HUDEP-2 (cell line): ENCODE results near the gene MRM3.
"Not testable (repeated sequence)": the region's sequence is repeated elsewhere in the genome, so short reads cannot be mapped to it uniquely, and the experiment has no call there.

ENCODE experiments used
- DNase-seq, 76 experiments: peaks; one replicate each; lab custom pipeline; 2025; ENCODE audit not compliant: unreplicated experiment in 76 of 76; lab: John Stamatoyannopoulos, UW

Gene MRM3

DNA sequence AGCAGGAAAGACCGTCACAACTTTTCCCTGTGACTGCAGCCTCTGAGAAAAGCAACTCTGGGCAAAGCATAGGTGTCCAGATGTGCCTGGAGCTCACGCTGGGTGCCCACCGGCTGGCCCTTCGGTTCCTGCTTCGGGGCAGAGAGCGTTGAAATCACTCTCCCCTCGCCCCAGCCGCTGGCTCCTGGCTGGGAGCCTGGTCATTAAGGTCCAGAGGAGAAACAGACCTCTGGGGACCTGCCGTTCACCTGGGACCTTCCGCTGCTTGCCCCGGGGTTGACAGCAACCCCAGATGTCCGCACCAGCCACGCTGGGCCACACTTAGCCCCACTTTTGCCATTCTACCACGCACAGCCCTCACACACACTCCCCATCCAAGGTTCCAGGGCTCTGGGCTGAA is 13.1 kb downstream of the MRM3 start:
- DNase-seq: no peak

GRCh38 chr17:795721-796120 is 13.6 kb downstream of the MRM3 start:
- no peak for DNase-seq

DNA sequence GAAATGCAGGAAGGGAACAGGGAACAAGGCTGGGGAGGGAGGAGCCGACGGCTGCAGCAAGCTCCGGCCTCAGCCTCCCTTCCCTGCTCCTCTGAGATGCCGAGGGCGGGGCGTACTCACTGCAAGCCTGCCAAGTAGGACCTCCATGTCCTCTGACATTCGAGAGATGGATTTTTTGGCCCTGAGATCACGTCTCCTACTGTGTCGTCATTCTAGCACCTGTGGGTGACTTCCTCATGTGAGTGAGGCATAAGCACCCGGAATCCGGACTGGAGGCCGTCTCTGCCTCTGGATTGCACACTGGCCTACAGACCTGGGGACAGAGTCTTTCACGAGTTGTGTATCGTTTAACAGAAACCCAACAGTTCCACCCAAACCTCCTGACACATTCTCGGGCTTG is 14.5 kb downstream of the MRM3 start:
- DNase-seq: no peak

GRCh38 chr17:797236-797840 is 15.2 kb downstream of the MRM3 start:
- DNase-seq: no peak

DNA sequence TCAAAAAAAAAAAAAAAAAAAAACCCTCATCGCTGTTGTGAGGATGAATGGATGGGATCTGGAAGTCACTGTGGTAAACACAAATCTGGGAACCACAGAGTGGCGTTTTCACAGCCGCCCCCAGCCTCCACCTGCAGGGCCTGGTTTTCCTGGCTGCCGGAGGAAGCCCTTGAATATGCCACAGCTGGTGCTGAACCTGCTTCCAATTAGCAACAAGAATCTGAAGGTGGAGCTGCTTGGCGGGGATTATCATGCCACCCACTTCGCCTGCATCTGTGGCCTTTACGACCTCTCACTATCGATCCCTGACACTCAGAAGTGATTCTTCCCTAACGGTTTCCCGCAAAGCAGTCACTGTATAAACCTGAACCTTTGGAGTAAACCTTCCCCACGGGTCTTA is 16.1 kb downstream of the MRM3 start:
- no peak for DNase-seq

DNA sequence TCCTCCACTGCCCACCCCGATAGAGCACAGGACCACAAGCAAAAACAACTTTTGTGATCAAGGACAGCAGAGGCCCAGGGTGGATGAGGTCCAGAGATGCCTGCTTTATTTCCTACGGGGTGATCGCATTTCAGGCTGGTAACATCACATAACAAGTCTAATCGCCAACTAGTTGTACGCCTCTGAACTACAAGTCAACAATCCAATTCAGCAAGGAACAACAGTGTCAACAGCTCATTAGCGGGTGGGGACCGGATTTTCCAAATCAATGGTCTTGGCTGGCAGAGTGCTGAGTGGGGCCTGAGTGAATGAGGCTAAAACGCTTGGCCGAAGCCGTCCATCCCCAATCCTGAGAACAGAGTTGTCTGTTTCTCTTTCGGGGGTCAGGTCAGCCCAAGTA is 17.1 kb downstream of the MRM3 start:
- DNase-seq: no peak

GRCh38 chr17:800446-801242 is 18.5 kb downstream of the MRM3 start:
- no peak for DNase-seq

- DNase-seq: no peak
These were observed 19.5 kb downstream of the MRM3 start for GRCh38 chr17:801660-802059.

- DNase-seq: no peak
These were observed 20.3 kb downstream of the MRM3 start for GRCh38 chr17:802481-802880.

DNA sequence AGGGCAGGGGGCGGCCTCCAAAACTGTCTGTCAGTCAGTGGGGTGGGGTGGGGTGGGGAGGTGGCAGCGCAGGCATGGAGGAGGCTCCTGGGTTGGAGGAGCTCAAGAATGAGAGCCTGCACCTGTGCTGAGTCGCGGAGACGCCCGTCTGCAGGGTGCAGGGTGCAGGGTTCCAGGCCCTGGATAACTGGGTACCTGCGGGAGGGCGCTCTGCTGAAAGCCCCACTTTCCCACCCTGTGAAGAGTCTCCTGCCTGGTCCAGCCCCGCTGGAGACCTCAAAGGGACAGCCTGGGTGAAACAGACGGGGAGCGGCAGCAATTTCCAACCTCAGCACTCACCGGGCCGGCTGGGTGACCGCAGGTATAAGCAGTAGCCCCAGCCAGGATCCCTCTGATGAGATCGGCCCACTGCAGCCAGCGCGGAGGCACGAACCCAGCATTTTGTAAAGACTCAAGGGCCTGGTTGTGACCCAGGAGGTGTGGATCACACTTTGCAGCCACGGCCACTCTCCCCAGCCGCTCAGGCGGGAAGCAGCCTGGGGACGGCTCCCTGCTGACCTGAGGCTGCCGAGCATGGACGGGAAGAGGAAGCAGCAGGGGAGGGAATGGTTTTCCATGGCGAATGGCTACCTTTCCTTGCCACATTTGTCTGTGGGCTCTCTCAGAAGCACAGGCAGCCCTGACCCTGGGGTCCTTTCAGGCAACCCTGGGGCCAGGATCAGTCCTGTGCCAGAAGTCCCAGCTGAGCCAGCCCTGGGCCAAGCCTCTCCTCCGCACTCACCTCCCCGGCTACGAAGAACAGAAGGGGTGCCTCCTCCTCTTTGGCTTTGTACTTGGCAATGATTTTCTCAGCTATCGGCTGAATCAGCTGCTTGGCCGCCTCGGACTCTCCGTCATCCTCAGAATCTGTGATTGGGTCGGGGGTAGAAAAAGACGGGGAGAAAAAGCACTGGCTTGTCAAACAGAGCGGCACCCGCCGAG is 21.0 kb downstream of the MRM3 start:
- no peak for DNase-seq

DNA sequence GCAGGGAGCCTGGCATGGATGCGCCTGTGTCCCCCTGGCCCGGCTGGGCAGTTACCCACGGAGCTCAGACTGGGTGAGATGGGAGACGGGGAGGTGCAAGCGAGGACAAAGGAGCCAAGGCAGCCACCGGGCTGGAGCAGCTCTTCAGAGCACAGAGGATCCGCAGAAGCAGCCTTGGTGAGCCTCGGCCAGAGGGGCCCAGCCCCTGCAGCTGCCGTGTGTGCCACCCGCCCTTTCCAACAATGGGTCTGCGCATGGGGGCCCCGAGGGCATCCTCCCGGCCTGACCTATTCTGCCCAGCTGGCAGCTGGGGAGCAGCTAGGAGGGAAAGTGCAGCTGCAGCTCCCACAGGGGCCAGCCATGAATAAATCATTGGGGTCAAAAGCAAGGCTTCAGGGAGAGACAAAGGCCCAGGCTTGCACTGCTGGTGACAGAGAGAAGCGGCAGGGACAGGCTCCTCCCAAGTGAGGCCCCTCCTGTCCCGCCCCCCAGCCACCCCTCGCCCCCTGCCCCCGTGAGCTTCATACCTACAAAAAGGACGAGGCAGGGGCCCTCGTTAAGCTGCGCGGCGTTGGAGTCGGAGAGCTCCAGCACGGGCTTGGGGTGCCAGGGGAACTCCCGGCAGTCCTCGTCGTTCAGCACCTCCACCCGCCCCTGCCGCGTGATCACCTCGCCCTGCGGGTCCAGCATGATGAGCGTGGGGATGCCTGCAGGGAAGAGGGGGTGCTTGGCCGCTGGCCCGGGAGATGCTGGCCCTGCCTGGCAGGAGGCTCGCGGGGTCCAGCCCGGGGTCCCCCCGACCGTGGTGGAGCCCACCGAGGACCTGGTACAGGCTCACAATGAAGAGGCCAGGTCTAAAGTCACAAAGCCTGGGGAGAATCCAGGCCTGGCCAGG is 22.6 kb downstream of the MRM3 start:
- DNase-seq: no peak

DNA sequence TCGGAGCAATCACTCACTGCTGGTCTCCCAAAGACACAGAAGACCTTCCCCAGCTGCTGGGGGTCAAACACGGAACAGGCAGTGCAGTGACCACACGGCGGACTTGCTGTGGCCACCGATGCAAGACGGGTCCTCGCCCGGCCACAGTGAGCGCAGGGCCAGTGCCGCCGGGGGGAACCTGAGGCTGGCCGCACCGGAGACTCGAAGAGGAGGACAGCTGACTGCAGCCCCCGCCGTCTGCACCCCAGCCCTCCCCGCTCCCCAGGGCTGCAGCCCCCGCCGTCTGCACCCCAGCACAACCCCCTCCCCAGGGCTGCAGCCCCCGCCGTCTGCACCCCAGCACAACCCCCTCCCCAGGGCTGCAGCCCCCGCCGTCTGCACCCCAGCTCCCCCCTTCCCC is 23.7 kb downstream of the MRM3 start:
- DNase-seq: not testable (repeated sequence)

- no peak for DNase-seq
These were observed 24.2 kb downstream of the MRM3 start for GRCh38 chr17:806346-806745.

DNA sequence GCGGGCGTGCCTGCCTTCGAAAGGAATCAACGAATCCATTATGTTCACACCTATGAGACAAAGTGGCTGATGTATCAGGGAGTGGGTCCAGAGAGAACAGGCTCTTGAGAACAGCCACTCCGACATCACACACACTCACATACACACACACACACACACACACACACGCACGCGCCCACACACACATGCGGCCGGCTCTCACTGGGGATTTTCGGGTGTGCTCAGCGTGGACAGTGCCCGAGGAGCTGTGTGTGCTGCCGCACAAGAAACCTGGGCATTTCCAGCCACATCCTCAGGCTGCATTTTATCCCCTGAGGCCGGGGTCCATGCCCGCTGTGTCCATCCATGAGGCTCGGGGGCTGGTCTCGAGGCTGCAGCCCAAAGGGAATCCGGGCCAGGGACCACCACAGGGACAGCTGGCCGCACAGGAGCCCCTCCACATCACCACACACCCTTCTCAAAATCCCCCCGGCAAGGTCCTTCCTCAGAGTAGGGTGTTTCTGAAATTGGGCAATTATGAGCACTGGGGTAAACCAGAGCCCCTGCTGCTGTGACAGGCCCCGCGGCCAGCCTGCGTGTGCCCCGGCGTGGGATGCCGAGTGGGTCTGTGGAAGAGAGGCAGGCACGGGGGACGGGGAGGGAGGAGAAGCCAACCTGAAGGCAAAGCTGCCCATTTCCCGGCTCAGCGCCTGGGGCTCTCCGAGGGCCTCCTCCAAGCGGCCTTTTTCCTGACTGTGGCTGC is 24.8 kb downstream of the MRM3 start:
- no peak for DNase-seq

DNA sequence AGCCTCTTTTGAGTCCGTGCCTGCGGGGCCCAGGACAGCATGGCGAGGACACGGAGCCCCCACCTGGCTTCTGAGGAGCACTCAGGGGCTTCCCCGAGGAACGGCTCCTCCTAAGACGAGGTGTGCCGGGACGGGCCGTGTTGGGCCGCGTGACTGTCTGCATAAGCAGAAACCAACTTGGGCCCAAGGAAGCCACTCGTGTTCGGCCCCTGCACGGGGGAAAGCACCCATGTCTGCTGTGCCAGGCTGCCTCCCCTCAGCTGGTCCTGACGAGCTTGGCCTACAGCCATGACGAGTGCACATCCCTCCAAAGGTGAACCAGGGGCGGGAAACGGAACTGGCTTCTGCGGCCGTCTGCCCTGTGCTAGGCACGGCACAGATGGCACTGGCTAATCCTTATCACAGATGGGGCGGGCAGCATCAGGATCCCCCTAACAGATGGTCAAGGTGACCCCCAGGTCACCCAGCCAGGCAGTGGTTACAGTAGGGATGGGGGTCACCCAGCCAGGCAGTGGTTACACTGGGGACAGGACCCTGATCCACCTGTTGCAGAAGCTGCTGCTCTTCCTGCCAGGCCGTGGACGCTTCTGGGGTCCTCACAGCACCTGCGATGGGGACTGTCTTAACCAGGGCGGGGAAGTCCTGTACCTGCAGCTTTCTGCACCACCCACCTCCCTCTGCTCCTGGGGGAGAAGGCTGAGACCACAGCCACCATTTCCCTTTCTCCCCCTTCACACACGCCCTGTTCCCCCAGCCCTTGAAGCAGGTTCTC is 25.6 kb downstream of the MRM3 start:
- DNase-seq: no peak

DNA sequence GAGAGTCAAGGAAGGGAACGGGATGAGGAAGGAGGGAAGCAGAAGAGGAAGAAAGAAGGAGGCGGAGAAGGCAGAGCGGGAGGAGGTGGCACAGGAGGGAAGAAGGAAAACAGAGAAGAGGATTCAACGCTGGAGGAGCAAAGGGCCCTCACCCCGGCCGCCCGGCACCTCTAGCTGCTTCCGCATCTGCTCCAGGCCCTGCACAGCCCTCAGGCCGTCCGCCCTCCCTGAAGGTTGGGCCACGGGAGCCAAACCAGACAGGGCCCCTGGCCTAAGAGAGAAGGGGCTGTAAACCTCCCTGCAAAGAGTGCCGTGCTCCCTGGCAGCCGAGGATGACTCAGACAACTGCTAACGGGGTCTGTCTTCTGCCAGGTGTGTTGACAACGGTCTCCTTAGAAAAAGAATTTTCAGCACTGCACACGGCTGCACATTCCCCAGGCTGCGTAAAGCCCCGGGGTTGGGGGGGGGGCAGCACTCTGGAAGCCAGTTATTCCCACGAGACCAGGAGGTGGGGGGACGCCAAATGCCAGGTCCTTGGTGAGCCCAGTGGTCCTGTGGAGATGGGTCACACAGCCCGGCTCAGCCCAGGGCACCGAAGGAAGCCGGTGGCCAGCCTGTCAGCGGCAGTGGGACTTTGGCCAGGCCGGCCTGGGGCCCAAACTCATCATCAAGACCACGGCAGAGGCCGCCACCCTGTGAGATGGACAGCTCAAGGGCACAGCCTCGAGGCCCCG is 29.1 kb downstream of the MRM3 start:
- DNase-seq: no peak

- no peak for DNase-seq
These were observed 30.6 kb downstream of the MRM3 start for GRCh38 chr17:812638-813204.

DNA sequence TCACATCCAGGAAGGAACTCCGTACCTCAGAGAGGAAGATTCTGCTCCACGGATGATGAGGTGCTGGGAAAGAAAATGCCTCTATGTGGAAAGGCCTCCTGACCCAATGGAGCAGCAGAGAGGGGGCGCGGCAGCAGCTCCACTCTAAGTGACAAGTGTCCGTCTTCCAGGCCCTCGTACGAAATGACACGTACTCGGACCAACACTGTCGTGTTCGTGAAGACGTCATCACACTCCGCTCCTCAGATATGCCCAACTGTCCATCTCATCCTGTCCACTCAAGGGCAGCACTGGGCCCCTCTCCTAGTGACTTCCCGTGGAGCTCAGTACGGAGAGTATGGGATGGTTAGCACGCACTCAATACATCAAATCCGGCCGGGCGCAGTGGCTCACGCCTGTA is 32.2 kb downstream of the MRM3 start:
- DNase-seq: no peak
